Left ventricle myocardium inferior (tissue), 1 donor: ENCODE results near the gene CCNB1IP1. TPM values are rescaled to one million over a fixed set of nuclear protein-coding genes. Genes with fewer than 3 reads are reported as not detected.

Experiments
- DNase-seq: peaks from one replicate; pipeline ENCODE4 v3.0.0-alpha.2; 2020
- H3K27ac ChIP-seq: fragments of 200-600 bp; replicated peaks from 2 replicates; pipeline ENCODE4 v1.8.0; 2021
- H3K27me3 ChIP-seq: fragments of 200-600 bp; 2 replicates; pipeline ENCODE4 v1.8.0; 2021; ENCODE audit warnings: low read depth
- H3K36me3 ChIP-seq: fragments of 200-600 bp; 2 replicates; pipeline ENCODE4 v1.8.0; 2021
- H3K4me1 ChIP-seq: fragments of 200-600 bp; 2 replicates; pipeline ENCODE4 v1.8.0; 2021
- H3K4me3 ChIP-seq: fragments of 200-600 bp; 2 replicates; pipeline ENCODE4 v1.8.0; 2021; ENCODE audit warnings: mild to moderate bottlenecking, moderate library complexity
- H3K9me3 ChIP-seq: fragments of 200-600 bp; replicated peaks from 2 replicates; pipeline ENCODE4 v1.8.0; 2021
- intact Hi-C: fragments of 100-400 bp; cut with micrococcal nuclease; formaldehyde crosslinking; loops from one replicate; pipeline ENCODE4 v1.11.0; 2022
- total RNA-seq: library from RNA; stranded (reverse); fragmentation: NEBNext Ultra II Directional; extraction: Animal tissue kit (Norgen Biotek cat#: 25700); gene quantifications from one replicate; pipeline ENCODE4 v1.2.1, GENCODE V29; 2021
- TF ChIP-seq, protein P1 (sequence below): fragments of 200-600 bp; IDR thresholded peaks from 2 replicates; pipeline ENCODE4 v1.8.0; 2021; ENCODE audit warnings: antibody characterized with exemption, mild to moderate bottlenecking, borderline replicate concordance
- donor health status: DM: no; HTN: yes; CAD: no; lungs with severe emphysema.

Gene CCNB1IP1
- total RNA-seq, 1 donor from 2014 or later: 53.9 TPM

DNA sequence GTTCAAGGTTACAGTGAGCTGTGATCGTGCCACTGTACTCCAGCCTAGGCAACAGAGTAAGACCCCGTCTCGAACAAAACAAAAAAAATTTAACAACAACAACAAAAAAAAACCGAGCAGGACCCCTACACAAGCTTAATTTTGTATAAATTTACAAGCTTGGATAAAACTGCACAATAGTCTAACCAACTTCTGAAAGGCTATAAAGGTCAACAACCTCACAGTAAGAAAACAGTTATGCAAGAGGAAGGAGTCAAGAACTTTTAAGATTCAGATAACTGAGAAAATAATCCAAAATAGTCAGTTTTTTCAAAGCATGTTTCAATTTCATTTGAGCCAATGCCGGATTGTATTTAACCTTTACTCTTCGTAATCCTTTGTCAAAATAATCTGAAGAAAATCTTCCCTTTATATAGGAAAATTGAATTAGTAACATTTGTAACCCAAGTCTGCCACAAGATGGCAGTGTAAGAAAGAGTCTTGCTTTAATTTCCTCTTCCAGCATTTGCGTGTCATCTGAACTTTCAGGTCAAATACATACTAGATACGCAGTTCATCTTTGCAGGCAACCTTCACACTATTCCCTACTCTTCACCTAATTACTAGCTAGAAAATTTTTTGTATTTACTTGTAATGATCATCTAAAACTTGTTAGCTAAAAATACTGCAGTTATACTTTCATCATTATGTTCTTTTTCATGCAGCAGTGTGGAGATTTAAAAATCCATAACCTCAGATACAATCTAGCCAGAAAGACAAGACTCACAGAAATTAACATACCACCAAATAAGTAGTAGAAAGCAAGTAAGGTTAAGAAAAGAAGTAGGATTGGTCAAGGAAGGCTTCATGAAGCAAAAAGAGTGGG lies 5.8 kb downstream of the CCNB1IP1 start:
- Histone ChIP-seq H3K27ac (peak overlapping the region; percentile 30), H3K4me3 (no peak overlapping the region), H3K4me1 (peaks cover 42% of the 10 kb centered on the region), H3K36me3 (peaks cover 57% of the 10 kb centered on the region), H3K27me3 (no peaks in the 10 kb centered on the region), H3K9me3 (no peaks in the 10 kb centered on the region)
- intact Hi-C loops: loop anchor here (5.0 kb wide), 1 partner anchor 285 kb away; no protein-coding TSS in a partner anchor
- TF ChIP-seq, protein P1, sequence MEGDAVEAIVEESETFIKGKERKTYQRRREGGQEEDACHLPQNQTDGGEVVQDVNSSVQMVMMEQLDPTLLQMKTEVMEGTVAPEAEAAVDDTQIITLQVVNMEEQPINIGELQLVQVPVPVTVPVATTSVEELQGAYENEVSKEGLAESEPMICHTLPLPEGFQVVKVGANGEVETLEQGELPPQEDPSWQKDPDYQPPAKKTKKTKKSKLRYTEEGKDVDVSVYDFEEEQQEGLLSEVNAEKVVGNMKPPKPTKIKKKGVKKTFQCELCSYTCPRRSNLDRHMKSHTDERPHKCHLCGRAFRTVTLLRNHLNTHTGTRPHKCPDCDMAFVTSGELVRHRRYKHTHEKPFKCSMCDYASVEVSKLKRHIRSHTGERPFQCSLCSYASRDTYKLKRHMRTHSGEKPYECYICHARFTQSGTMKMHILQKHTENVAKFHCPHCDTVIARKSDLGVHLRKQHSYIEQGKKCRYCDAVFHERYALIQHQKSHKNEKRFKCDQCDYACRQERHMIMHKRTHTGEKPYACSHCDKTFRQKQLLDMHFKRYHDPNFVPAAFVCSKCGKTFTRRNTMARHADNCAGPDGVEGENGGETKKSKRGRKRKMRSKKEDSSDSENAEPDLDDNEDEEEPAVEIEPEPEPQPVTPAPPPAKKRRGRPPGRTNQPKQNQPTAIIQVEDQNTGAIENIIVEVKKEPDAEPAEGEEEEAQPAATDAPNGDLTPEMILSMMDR: peak; percentile 84
- DNase-seq: no peak

DNA sequence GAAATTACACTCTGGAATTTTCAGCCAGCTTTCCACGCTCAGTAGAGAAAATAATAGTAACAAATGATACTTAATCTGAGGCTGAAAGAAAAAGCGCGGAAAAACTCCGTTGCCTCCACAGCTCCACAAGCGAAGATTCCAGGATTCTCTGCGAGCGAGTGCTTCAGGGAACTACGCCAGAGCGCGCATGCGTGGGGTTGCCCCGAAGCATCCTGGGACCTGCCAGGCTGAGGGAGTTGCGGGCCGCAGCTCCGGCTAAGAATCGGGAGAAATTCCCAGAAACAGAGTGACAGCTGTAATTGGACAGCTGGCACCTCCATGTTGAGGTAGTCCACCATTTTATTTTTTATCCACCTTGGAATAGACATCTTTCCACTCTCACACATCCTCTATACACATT lies 15.4 kb downstream of the CCNB1IP1 start:
- Histone ChIP-seq H3K27me3 (no peaks in the 10 kb centered on the region), H3K4me1 (peaks cover 6% of the 10 kb centered on the region), H3K27ac (no peak overlapping the region), H3K36me3 (peaks cover 95% of the 10 kb centered on the region), H3K4me3 (no peak overlapping the region), H3K9me3 (no peaks in the 10 kb centered on the region)
- TF ChIP-seq, protein P1: no peak
- intact Hi-C loops: no loop called here
- no peak for DNase-seq

DNA sequence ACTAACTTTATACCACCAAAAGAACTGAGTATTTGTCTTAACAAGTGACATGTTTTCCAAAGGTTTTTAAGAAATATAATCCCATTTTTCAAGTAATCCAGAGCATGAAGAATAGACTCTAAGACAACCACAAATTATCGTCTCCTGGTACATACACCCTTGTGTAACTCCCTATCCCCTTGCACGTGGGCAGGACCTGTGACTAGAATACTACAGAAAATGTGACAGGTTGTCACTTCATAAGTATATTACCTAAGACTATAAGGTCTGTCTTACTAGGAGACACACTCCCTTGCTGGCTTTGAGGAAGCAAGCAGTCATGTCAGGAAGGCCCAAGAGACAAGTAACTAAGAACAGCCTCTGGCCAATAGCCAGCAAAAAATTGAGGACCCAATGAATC lies 19.1 kb downstream of the CCNB1IP1 start:
- no peak for DNase-seq
- H3K9me3 ChIP-seq: no peaks in the 10 kb centered on the region
- H3K27ac ChIP-seq: no peak overlapping the region
- TF ChIP-seq, protein P1: no peak
- H3K4me3 ChIP-seq: no peak overlapping the region
- intact Hi-C loops: no loop called here
- no peaks in the 10 kb centered on the region for H3K27me3 ChIP-seq
- peaks cover 75% of the 10 kb centered on the region for H3K36me3 ChIP-seq
- H3K4me1 ChIP-seq: no peaks in the 10 kb centered on the region

DNA sequence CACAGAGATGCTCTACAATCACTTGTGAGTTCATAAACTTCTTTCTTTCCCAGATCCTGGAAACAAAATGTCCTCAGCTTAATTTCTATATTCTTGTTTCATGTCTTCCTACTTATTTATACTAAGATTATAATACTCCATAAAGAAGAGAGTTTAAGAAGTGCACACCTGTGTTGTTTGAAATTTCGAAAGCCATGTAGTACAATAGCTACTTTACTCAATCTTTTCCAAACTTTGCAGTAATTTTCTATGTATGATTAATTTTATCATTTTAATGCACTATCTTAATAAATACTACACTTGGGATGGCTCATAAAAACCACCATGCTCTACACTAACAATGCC lies 27.0 kb downstream of the CCNB1IP1 start:
- Histone ChIP-seq H3K36me3 (peaks cover 10% of the 10 kb centered on the region), H3K9me3 (no peaks in the 10 kb centered on the region), H3K27ac (no peak overlapping the region), H3K4me3 (peak overlapping the region; percentile 85), H3K4me1 (peaks cover 22% of the 10 kb centered on the region), H3K27me3 (no peaks in the 10 kb centered on the region)
- intact Hi-C loops: no loop called here
- TF ChIP-seq, protein P1: no peak
- DNase-seq: no peak

DNA sequence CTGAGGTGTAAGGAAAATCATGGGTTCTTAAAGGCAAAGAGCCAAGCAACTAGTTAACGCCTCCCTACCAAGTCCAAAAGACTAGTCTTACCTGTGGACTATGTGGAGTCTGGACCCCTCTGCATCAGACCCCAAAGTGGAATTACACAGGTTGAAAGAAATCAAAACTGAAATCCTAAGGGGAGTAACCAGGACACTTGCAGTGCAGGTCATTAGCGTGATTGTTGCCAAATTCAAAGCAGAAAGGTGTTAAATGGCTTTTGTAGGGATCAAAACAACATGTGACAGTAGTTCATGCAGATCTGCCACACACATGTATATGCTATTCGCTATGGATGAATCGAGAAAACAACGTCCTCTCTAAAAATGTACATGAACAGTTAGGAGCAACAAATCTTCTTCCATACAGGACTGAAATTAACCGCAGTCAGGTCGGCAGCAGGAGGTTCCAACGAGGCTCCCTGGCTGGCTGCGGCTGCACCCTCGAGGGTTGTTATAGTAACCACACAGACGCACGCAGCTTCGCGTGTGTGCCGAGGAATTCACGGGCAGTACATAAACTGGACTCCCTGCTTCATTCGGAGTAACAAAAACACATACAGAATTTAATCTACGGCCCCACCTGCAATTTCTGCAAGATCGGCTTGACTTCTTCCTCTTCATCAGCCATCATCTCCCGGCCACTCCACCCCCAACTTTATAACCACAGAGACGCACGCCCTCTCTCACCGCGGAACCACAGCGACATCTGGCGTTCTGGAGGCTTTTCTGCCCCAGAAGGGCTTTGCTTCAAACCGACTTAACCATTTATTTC lies 27.6 kb downstream of the CCNB1IP1 start, which contains the start of gene TTC5:
TSS of gene TTC5 (minus strand) at position 687 of the 814 bp plus-strand sequence. CDS start at position 673, 14 bp downstream.
- no peaks in the 10 kb centered on the region for H3K9me3 ChIP-seq
- TF ChIP-seq, protein P1: peak; percentile 96
- H3K4me1 ChIP-seq: peaks cover 22% of the 10 kb centered on the region
- peaks cover 16% of the 10 kb centered on the region for H3K36me3 ChIP-seq
- no peaks in the 10 kb centered on the region for H3K27me3 ChIP-seq
- DNase-seq: peak; percentile 85
- H3K27ac ChIP-seq: peak within 1 kb of the TSS; percentile 66
- H3K4me3 ChIP-seq: peak within 1 kb of the TSS; percentile 85
- intact Hi-C loops: no loop called here
